Measurements from ENCODE around the gene GALNT9. TPM values are rescaled to one million over a fixed set of nuclear protein-coding genes. Genes with fewer than 3 reads are reported as not detected.

GALNT9 gene
- total RNA-seq, 6 donors from 2014 or later = 0.26 TPM; not detected in 5

DNA sequence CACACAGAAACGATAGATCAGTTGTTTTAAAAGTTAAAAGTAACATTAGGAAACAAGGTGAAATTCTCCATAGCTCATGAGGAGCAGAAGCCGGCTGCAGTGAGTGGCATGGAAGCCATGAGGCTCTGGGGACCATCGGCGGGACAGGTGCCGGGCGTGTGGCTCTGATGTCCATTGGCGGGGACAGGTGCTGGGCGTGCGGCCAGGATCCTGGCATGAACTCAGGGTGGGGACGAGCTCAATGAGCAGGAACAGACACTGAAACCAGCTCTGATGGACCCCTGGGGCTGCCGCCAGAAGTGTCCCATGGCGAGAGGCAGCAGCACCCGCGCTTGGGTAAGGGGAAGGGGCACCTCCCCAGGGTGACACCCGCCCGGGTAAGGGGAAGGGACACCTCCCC, 110.1 kb downstream of the GALNT9 start:
- no peaks in the 10 kb centered on the region for H3K36me3 ChIP-seq
- H3K9me3 ChIP-seq = no peaks in the 10 kb centered on the region
- no peaks in the 10 kb centered on the region for H3K27me3 ChIP-seq
- ATAC-seq (ENCODE audit: low FRiP score in 2 of 2) = no peak
- no peak overlapping the region for H3K4me3 ChIP-seq
- peaks cover 0 to 17% (median 0%) of the 10 kb centered on the region in 4 donors for H3K4me1 ChIP-seq
- no peak for DNase-seq
- WGBS, 2 donors = 41 to 78% methylated on average over 3 to 16 of the region's 16 CpGs
- no peak for TF ChIP-seq POLR2AphosphoS5 (IDR thresholded peaks at IDR 0.05)
- TF ChIP-seq EP300 (IDR thresholded peaks at IDR 0.05) = no peak
- TF ChIP-seq, protein P1, sequence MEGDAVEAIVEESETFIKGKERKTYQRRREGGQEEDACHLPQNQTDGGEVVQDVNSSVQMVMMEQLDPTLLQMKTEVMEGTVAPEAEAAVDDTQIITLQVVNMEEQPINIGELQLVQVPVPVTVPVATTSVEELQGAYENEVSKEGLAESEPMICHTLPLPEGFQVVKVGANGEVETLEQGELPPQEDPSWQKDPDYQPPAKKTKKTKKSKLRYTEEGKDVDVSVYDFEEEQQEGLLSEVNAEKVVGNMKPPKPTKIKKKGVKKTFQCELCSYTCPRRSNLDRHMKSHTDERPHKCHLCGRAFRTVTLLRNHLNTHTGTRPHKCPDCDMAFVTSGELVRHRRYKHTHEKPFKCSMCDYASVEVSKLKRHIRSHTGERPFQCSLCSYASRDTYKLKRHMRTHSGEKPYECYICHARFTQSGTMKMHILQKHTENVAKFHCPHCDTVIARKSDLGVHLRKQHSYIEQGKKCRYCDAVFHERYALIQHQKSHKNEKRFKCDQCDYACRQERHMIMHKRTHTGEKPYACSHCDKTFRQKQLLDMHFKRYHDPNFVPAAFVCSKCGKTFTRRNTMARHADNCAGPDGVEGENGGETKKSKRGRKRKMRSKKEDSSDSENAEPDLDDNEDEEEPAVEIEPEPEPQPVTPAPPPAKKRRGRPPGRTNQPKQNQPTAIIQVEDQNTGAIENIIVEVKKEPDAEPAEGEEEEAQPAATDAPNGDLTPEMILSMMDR (IDR thresholded peaks at IDR 0.05) = peak in 1 of 6 experiments; percentile 7
- TF ChIP-seq POLR2A (IDR thresholded peaks at IDR 0.05) = no peak
- no peak overlapping the region for H3K27ac ChIP-seq

DNA sequence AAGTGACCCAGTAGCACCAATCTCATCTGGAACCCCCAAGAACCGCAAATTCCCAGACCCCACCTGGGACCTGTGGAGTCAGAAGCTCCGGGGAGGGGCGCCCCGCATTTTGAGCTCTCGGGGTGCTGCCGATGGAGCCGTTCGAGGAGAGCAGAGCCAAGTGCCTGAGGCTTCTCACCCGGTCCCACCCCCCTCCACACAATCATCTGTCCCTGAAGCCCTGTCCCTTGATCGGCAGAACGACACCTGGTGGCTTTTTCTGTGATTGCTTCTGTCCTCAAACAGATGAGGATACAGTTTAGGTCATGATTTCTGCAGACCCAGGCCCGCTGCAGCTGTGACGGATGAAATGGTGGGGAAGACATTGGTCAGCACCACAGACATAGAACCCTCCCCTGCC, 110.5 kb downstream of the GALNT9 start:
- Histone ChIP-seq H3K27me3 (no peaks in the 10 kb centered on the region), H3K27ac (no peak overlapping the region), H3K9me3 (no peaks in the 10 kb centered on the region), H3K4me1 (peaks cover 0 to 17% (median 0%) of the 10 kb centered on the region in 4 donors), H3K4me3 (no peak overlapping the region), H3K36me3 (no peaks in the 10 kb centered on the region)
- ATAC-seq (ENCODE audit: low FRiP score in 2 of 2) = no peak
- DNase-seq = no peak
- TF ChIP-seq, protein P1 (IDR thresholded peaks at IDR 0.05) = peak in 4 of 6 experiments; percentile 23 to 33 (median 26)
- TF ChIP-seq EP300 (IDR thresholded peaks at IDR 0.05) (no peak), POLR2A (IDR thresholded peaks at IDR 0.05) (no peak)
- WGBS, 2 donors = 27 to 42% methylated on average over 9 to 13 of the region's 13 CpGs

DNA sequence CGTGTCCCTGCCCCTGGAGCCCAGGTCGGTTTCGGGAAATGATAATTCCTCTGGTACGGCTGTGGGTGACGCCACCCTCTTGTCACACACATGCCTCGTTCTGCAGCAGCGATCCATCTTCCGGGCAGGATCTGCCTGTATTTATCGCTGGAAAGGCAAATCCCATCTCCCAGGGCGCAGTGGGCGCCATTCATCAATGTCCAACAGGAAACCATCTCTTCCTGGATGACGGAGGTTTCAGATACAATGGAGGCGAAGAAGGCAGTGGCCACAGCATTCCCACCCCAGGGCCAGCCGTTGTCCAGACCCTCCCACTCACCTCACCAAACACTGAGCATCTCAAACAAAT, 110.9 kb downstream of the GALNT9 start:
- H3K4me1 ChIP-seq = peaks cover 0 to 17% (median 0%) of the 10 kb centered on the region in 4 donors
- WGBS, 2 donors = 48 to 54% methylated on average over 14 of the region's 14 CpGs
- H3K4me3 ChIP-seq = no peak overlapping the region
- no peak for DNase-seq
- H3K27ac ChIP-seq = no peak overlapping the region
- no peaks in the 10 kb centered on the region for H3K36me3 ChIP-seq
- TF ChIP-seq, protein P1 (IDR thresholded peaks at IDR 0.05) = no peak
- TF ChIP-seq EP300 (IDR thresholded peaks at IDR 0.05) = no peak
- no peak for TF ChIP-seq POLR2AphosphoS5 (IDR thresholded peaks at IDR 0.05)
- TF ChIP-seq POLR2A (IDR thresholded peaks at IDR 0.05) = no peak
- no peaks in the 10 kb centered on the region for H3K27me3 ChIP-seq
- ATAC-seq (ENCODE audit: low FRiP score in 2 of 2) = no peak
- H3K9me3 ChIP-seq = no peaks in the 10 kb centered on the region

DNA sequence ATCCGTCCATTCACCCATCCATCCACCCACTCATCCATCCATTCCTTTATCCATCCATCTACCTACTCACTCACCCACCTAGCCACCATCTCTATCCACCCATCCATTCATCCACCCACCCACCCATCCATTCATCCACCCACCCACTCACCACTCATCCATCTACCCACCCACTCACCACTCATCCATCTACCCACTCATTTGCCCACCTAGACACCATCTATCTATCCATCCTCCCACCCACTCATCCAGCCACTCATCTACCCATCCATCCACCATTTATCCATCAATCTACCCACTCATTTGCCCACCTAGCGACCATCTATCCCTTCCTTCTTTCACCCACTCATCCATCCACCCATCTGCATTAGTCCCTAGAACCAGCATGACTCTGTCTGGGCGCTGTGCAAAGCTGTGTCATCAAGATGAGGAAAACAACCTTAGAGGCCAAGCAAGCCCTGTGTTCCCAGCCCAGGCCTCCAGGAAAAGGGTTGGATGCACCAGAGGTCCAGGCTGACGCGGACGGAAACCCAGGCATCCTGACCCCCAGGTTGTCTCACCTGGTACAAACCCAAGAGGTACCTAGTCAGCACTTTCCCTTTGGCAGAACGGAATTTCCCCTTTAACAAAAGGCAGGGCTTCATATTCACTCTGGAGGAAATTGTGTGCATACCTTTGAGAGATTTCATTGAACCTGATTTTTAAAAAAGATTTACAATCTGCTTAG, 111.4 kb downstream of the GALNT9 start:
- Histone ChIP-seq H3K27ac (no peak overlapping the region), H3K4me3 (no peak overlapping the region), H3K9me3 (no peaks in the 10 kb centered on the region), H3K27me3 (no peaks in the 10 kb centered on the region), H3K4me1 (peaks cover 0 to 17% (median 0%) of the 10 kb centered on the region in 4 donors), H3K36me3 (no peaks in the 10 kb centered on the region)
- WGBS, 2 donors = 65 to 68% methylated on average over 7 of the region's 7 CpGs
- ATAC-seq (ENCODE audit: low FRiP score in 2 of 2) (no peak), DNase-seq (no peak)
- no peak for TF ChIP-seq EP300 (IDR thresholded peaks at IDR 0.05)

DNA sequence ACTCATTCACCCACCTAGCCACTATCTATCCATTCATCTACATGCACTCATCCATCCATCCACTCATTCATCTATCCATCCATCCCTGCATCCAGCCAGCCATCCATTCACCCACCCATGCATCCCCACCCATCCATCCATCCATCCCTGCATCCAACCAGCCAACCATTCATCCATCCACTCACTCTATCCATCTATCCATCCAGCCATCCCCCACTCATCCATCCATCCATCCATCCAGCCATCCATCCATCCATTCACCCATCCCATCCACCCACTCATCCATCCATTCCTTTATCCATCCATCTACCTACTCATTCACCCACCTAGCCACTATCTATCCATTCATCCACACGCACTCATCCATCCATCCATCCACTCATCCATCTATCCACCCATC, 112.0 kb downstream of the GALNT9 start:
- WGBS, 2 donors = 75 to 91% methylated on average over 1 of the region's 1 CpG
- DNase-seq = no peak
- Histone ChIP-seq H3K36me3 (no peaks in the 10 kb centered on the region), H3K27ac (no peak overlapping the region), H3K9me3 (no peaks in the 10 kb centered on the region), H3K27me3 (no peaks in the 10 kb centered on the region), H3K4me3 (no peak overlapping the region), H3K4me1 (peaks cover 0 to 11% (median 0%) of the 10 kb centered on the region in 4 donors)
- TF ChIP-seq EP300 (IDR thresholded peaks at IDR 0.05) = no peak
- no peak for ATAC-seq (ENCODE audit: low FRiP score in 2 of 2)
